ENCODE measurements around the gene RAPGEF2. TPM values are rescaled to one million over a fixed set of nuclear protein-coding genes. Genes with fewer than 3 reads are reported as not detected.

RAPGEF2 gene
- total RNA-seq, 3 donors from 2014 or later, result 47.0 to 84.0 (median 51.5) TPM

DNA sequence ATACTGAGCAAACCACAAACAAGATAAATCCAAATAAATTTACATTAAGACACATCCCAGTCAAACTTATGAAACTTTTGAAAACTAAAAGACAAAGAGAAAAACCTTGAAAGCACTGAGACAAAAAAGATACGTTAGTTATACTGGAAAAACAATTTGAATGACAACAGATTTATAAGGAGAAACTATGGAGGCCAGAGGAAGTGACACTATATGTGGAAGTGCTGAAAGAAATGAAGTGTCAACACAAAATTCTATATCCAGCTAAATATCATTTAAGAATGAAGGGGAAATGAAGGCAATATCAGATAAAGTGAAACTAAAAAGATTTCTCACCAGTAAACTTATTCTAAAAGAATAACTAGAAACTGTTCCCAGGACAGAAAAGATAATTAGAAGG is 283.7 kb downstream of the RAPGEF2 start:
- Histone ChIP-seq H3K9me3 (peaks cover 0 to 7% of the 10 kb centered on the region in 2 donors), H3K27ac (no peak overlapping the region), H3K27me3 (no peaks in the 10 kb centered on the region), H3K36me3 (no peaks in the 10 kb centered on the region), H3K4me1 (no peaks in the 10 kb centered on the region), H3K4me3 (no peak overlapping the region)
- no peak for TF ChIP-seq POLR2AphosphoS5 (IDR thresholded peaks at IDR 0.05)
- no peak for TF ChIP-seq CTCF (IDR thresholded peaks at IDR 0.05)
- TF ChIP-seq POLR2A (IDR thresholded peaks at IDR 0.05), result no peak
- intact Hi-C loops (cut with DNase I; ENCODE audit: low total_unique reads), result no loop called here
- DNase-seq (ENCODE audit: low spot score in 2 of 2), result no peak

- H3K9me3 ChIP-seq, result peaks cover 0 to 7% of the 10 kb centered on the region in 2 donors
- H3K36me3 ChIP-seq, result no peaks in the 10 kb centered on the region
- no peak overlapping the region for H3K4me3 ChIP-seq
- DNase-seq (ENCODE audit: low spot score in 2 of 2), result no peak
- intact Hi-C loops (cut with DNase I; ENCODE audit: low total_unique reads), result no loop called here
- TF ChIP-seq POLR2AphosphoS5 (IDR thresholded peaks at IDR 0.05) (no peak), CTCF (IDR thresholded peaks at IDR 0.05) (no peak), POLR2A (IDR thresholded peaks at IDR 0.05) (no peak)
- no peak overlapping the region for H3K27ac ChIP-seq
- no peaks in the 10 kb centered on the region for H3K4me1 ChIP-seq
- H3K27me3 ChIP-seq, result no peaks in the 10 kb centered on the region
Observed at GRCh38 chr4:159389756-159390155, 286.9 kb downstream of the RAPGEF2 start.

GRCh38 chr4:159390648-159391047 is 287.8 kb downstream of the RAPGEF2 start:
- TF ChIP-seq POLR2AphosphoS5 (IDR thresholded peaks at IDR 0.05) (no peak), CTCF (IDR thresholded peaks at IDR 0.05) (no peak), POLR2A (IDR thresholded peaks at IDR 0.05) (no peak)
- Histone ChIP-seq H3K9me3 (peaks cover 0 to 7% of the 10 kb centered on the region in 2 donors), H3K4me1 (no peaks in the 10 kb centered on the region), H3K27me3 (no peaks in the 10 kb centered on the region), H3K27ac (no peak overlapping the region), H3K36me3 (no peaks in the 10 kb centered on the region), H3K4me3 (no peak overlapping the region)
- intact Hi-C loops (cut with DNase I; ENCODE audit: low total_unique reads), result no loop called here
- no peak for DNase-seq (ENCODE audit: low spot score in 2 of 2)

- H3K27ac ChIP-seq, result no peak overlapping the region
- intact Hi-C loops (cut with DNase I; ENCODE audit: low total_unique reads), result no loop called here
- TF ChIP-seq POLR2A (IDR thresholded peaks at IDR 0.05) (no peak), POLR2AphosphoS5 (IDR thresholded peaks at IDR 0.05) (no peak), CTCF (IDR thresholded peaks at IDR 0.05) (no peak)
- H3K4me1 ChIP-seq, result no peaks in the 10 kb centered on the region
- no peaks in the 10 kb centered on the region for H3K36me3 ChIP-seq
- H3K27me3 ChIP-seq, result no peaks in the 10 kb centered on the region
- H3K9me3 ChIP-seq, result no peaks in the 10 kb centered on the region
- no peak for DNase-seq (ENCODE audit: low spot score in 2 of 2)
- no peak overlapping the region for H3K4me3 ChIP-seq
Observed at GRCh38 chr4:159395693-159396092, 292.8 kb downstream of the RAPGEF2 start.

- Histone ChIP-seq H3K27me3 (no peaks in the 10 kb centered on the region), H3K27ac (no peak overlapping the region), H3K36me3 (no peaks in the 10 kb centered on the region), H3K4me1 (no peaks in the 10 kb centered on the region), H3K9me3 (no peaks in the 10 kb centered on the region), H3K4me3 (no peak overlapping the region)
- intact Hi-C loops (cut with DNase I; ENCODE audit: low total_unique reads), result no loop called here
- TF ChIP-seq POLR2A (IDR thresholded peaks at IDR 0.05), result no peak
- TF ChIP-seq CTCF (IDR thresholded peaks at IDR 0.05), result no peak
- no peak for TF ChIP-seq POLR2AphosphoS5 (IDR thresholded peaks at IDR 0.05)
- DNase-seq (ENCODE audit: low spot score in 2 of 2), result no peak
Observed at GRCh38 chr4:159396151-159396550, 293.3 kb downstream of the RAPGEF2 start.

All from breast epithelium (tissue), 4 donors.